ENCODE results near the gene CHCHD6. TPM values are rescaled to one million over a fixed set of nuclear protein-coding genes. Genes with fewer than 3 reads are reported as not detected.

The CHCHD6 gene
- total RNA-seq, 3 donors from 2014 or later: 5.9 to 9.8 (median 6.5) TPM

DNA sequence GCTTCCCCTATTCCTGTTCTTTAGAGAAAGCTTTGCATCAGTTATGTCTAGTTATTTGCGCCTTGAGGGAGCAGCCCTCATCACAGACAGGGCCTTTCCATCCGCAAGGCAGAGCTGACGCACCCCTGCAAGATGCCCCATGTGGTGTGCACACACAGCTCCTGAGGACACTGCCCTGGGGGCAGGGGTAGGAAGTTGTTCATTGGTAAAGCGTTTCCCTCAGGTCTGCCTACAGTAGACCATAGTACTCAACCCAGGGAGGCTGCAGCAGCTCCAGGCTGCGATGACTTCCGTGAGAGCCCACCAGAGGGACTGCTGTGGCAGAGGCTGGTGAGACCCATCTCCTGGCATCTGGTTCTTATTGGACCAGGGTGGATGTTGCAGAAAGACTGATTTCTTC, 223.8 kb downstream of the CHCHD6 start:
- intact Hi-C loops (cut with DNase I, micrococcal nuclease): no loop called here
- H3K9me3 ChIP-seq: no peaks in the 10 kb centered on the region
- H3K4me1 ChIP-seq (ENCODE audit: low read depth): peaks cover 8% of the 10 kb centered on the region
- DNase-seq: no peak
- no peak for ATAC-seq
- no peaks in the 10 kb centered on the region for H3K36me3 ChIP-seq (ENCODE audit: low read depth)
- TF ChIP-seq, protein P1, sequence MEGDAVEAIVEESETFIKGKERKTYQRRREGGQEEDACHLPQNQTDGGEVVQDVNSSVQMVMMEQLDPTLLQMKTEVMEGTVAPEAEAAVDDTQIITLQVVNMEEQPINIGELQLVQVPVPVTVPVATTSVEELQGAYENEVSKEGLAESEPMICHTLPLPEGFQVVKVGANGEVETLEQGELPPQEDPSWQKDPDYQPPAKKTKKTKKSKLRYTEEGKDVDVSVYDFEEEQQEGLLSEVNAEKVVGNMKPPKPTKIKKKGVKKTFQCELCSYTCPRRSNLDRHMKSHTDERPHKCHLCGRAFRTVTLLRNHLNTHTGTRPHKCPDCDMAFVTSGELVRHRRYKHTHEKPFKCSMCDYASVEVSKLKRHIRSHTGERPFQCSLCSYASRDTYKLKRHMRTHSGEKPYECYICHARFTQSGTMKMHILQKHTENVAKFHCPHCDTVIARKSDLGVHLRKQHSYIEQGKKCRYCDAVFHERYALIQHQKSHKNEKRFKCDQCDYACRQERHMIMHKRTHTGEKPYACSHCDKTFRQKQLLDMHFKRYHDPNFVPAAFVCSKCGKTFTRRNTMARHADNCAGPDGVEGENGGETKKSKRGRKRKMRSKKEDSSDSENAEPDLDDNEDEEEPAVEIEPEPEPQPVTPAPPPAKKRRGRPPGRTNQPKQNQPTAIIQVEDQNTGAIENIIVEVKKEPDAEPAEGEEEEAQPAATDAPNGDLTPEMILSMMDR (IDR thresholded peaks at IDR 0.05): no peak
- no peak overlapping the region for H3K4me3 ChIP-seq

GRCh38 chr3:126928921-126929474, 225.0 kb downstream of the CHCHD6 start:
- no peak for DNase-seq
- H3K36me3 ChIP-seq (ENCODE audit: low read depth): no peaks in the 10 kb centered on the region
- peaks cover 8% of the 10 kb centered on the region for H3K4me1 ChIP-seq (ENCODE audit: low read depth)
- ATAC-seq: no peak
- H3K9me3 ChIP-seq: no peaks in the 10 kb centered on the region
- TF ChIP-seq, protein P1 (IDR thresholded peaks at IDR 0.05): no peak
- no peak overlapping the region for H3K4me3 ChIP-seq
- intact Hi-C loops (cut with DNase I, micrococcal nuclease): no loop called here

GRCh38 chr3:126930936-126931600, 227.0 kb downstream of the CHCHD6 start:
- TF ChIP-seq, protein P1 (IDR thresholded peaks at IDR 0.05): no peak
- H3K4me3 ChIP-seq: no peak overlapping the region
- no peaks in the 10 kb centered on the region for H3K36me3 ChIP-seq (ENCODE audit: low read depth)
- no peaks in the 10 kb centered on the region for H3K4me1 ChIP-seq (ENCODE audit: low read depth)
- ATAC-seq: no peak
- no peaks in the 10 kb centered on the region for H3K9me3 ChIP-seq
- intact Hi-C loops (cut with DNase I, micrococcal nuclease): no loop called here
- DNase-seq: no peak

DNA sequence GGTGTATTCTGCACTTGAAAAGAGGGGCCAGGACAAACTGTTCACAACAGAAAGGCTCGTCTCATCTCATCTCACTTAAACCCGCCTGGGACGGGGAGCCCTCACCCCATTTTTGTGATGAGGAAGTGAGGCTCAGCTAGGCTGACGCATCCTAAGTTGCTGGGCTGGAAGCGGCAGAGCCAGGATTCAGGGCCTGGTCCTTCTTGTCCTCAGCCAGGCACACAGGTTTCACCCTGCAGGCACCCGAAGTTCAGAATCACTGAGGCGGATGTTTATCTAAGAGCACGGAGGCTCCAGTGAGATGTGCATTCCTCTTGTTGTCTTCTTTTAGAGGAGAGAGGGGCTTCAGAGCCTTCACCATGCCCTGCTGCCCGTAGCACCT, 227.8 kb downstream of the CHCHD6 start:
- Histone ChIP-seq H3K4me3 (no peak overlapping the region), H3K9me3 (no peaks in the 10 kb centered on the region), H3K4me1 (ENCODE audit: low read depth) (no peaks in the 10 kb centered on the region), H3K36me3 (ENCODE audit: low read depth) (no peaks in the 10 kb centered on the region)
- TF ChIP-seq, protein P1 (IDR thresholded peaks at IDR 0.05): no peak
- intact Hi-C loops (cut with DNase I, micrococcal nuclease): no loop called here
- no peak for DNase-seq
- ATAC-seq: no peak

DNA sequence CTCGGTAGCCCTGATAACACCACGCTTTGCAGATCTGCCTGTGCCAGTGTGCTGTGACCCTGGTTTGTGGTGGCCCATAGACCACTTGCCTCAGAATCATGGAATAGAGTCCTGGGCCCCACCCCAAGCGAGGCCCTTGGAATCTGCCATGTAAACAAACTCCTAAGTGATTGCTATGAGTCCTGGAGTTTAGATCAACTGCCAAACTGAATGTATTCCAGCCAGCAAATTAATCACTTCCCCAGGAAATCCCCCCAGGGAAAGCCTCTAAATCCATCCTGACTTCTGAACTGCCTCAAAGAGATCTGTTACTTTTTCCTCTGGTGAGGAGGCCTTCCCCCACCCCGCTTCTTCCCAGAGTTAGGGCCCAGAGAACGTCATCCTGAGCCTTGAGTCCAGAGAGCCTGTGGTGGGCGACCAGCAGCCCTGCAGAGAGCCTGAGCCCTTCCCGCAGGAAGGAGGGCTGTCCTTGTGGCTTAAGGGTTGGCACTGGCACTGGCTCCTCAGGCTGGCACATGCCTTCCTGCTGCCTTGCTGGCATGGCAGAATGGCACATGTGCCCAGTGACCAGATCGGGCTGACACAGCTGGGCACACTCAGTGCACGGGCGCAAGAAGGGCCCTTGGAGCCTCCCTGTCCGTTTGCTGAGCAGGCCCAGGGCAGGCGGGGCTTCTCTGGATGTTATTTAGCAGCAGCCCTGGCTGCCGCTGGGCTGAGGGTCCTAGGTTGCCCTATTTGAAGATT, 228.3 kb downstream of the CHCHD6 start:
- intact Hi-C loops (cut with DNase I, micrococcal nuclease): no loop called here
- TF ChIP-seq, protein P1 (IDR thresholded peaks at IDR 0.05): no peak
- ATAC-seq: no peak
- Histone ChIP-seq H3K9me3 (no peaks in the 10 kb centered on the region), H3K36me3 (ENCODE audit: low read depth) (no peaks in the 10 kb centered on the region), H3K4me3 (no peak overlapping the region), H3K4me1 (ENCODE audit: low read depth) (no peaks in the 10 kb centered on the region)
- no peak for DNase-seq
